Measurements from ENCODE around the gene ILK. TPM values are rescaled to one million over a fixed set of nuclear protein-coding genes. Genes with fewer than 3 reads are reported as not detected.

The ILK gene
- total and polyA plus RNA-seq, 10 donors = 71.4 to 194 (median 126) TPM

DNA sequence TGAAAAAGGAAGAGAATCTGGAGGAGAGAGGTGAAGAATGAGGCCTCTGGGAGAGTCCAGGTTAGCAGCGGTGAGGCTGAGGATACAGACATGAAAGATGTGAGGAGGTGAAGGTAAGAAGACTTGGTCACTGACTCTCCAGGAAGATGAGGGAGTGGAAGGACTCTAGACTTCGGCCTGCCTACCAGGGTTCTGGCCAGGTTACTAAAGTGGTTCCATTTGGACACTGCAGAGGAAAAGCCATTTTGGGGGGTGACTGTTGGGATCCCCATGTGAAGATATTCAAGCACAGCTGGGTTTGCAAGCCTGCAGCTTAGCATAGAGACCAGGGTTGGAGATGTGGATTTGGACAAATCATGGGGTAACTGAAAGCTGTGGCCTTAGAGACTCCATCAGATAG, 44.3 kb downstream of the ILK start:
- H3K27ac ChIP-seq = peak overlapping the region; percentile 22 to 89 (median 76)
- intact Hi-C loops (cut with DNase I; ENCODE audit: low total_unique reads) = no loop called here
- H3K4me1 ChIP-seq = peaks cover 40 to 91% (median 53%) of the 10 kb centered on the region in 6 donors
- TF ChIP-seq POLR2AphosphoS5 (IDR thresholded peaks at IDR 0.05) = no peak
- no peak for TF ChIP-seq POLR2A (IDR thresholded peaks at IDR 0.05)
- TF ChIP-seq, protein P1, sequence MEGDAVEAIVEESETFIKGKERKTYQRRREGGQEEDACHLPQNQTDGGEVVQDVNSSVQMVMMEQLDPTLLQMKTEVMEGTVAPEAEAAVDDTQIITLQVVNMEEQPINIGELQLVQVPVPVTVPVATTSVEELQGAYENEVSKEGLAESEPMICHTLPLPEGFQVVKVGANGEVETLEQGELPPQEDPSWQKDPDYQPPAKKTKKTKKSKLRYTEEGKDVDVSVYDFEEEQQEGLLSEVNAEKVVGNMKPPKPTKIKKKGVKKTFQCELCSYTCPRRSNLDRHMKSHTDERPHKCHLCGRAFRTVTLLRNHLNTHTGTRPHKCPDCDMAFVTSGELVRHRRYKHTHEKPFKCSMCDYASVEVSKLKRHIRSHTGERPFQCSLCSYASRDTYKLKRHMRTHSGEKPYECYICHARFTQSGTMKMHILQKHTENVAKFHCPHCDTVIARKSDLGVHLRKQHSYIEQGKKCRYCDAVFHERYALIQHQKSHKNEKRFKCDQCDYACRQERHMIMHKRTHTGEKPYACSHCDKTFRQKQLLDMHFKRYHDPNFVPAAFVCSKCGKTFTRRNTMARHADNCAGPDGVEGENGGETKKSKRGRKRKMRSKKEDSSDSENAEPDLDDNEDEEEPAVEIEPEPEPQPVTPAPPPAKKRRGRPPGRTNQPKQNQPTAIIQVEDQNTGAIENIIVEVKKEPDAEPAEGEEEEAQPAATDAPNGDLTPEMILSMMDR (IDR thresholded peaks at IDR 0.05 in 8 of 11, conservative IDR thresholded peaks at IDR 0.05 in 3 of 11) = no peak
- H3K27me3 ChIP-seq (replicated peaks in 1 of 7) = no peaks in the 10 kb centered on the region
- H3K36me3 ChIP-seq = no peaks in the 10 kb centered on the region
- no peak for DNase-seq
- 90 to 99% (median 93%) methylated on average over 2 of the region's 2 CpGs for WGBS, 5 donors
- H3K9me3 ChIP-seq = no peaks in the 10 kb centered on the region
- H3K4me3 ChIP-seq = no peak overlapping the region

DNA sequence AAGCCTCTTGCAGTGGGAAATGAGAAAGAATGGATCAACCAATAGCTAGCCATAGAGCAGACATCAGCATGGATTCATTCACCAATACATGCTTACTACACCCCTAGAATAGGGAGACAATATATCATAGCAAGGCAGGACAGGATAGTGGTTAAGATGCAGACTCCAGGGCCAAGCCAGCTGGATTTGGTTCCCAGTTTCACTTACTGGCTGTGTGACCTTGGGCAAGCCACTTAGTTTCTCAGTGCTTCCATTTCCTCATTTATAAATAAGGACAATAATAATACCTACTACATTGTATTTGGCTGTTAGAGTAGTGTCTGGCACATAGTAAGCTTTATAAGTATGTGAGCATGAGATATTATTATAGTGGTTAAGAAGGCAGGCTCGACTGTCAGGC, 44.9 kb downstream of the ILK start:
- intact Hi-C loops (cut with DNase I; ENCODE audit: low total_unique reads) = no loop called here
- DNase-seq = no peak
- no peaks in the 10 kb centered on the region for H3K36me3 ChIP-seq
- 47 to 79% (median 56%) methylated on average over 1 of the region's 1 CpG for WGBS, 5 donors
- peak overlapping the region; percentile 22 to 89 (median 76) for H3K27ac ChIP-seq
- no peaks in the 10 kb centered on the region for H3K9me3 ChIP-seq
- TF ChIP-seq POLR2AphosphoS5 (IDR thresholded peaks at IDR 0.05) (no peak), POLR2A (IDR thresholded peaks at IDR 0.05) (no peak)
- TF ChIP-seq, protein P1 (IDR thresholded peaks at IDR 0.05 in 8 of 11, conservative IDR thresholded peaks at IDR 0.05 in 3 of 11) = no peak
- H3K27me3 ChIP-seq (replicated peaks in 1 of 7) = no peaks in the 10 kb centered on the region
- peaks cover 40 to 92% (median 57%) of the 10 kb centered on the region in 6 donors for H3K4me1 ChIP-seq
- no peak overlapping the region for H3K4me3 ChIP-seq

DNA sequence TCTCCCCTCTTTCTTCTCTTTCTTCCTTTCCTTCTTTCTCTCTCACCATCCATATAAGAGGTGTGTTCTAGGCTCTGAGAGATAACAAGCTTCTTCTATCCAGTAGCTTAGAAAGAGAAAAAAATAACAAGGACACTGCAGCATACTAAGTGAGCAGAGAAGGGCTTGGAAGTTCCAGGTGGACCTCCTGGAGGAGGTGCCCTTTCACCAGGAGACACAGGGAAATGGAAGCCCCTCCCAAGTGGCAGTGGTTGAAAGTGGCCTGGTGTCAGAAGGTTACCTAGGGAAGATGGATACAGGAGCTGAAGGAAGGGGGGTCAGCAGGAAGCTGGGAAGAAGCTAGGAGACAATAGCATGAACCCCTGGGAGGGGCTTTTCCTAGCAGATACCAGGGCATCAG, 46.5 kb downstream of the ILK start:
- Histone ChIP-seq H3K4me1 (peaks cover 42 to 98% (median 67%) of the 10 kb centered on the region in 6 donors), H3K4me3 (no peak overlapping the region), H3K36me3 (no peaks in the 10 kb centered on the region), H3K27ac (no peak overlapping the region), H3K9me3 (no peaks in the 10 kb centered on the region), H3K27me3 (replicated peaks in 1 of 7) (peaks cover 0 to 9% (median 0%) of the 10 kb centered on the region in 7 donors)
- no peak for TF ChIP-seq POLR2A (IDR thresholded peaks at IDR 0.05)
- TF ChIP-seq, protein P1 (IDR thresholded peaks at IDR 0.05 in 8 of 11, conservative IDR thresholded peaks at IDR 0.05 in 3 of 11) = no peak
- no peak for TF ChIP-seq POLR2AphosphoS5 (IDR thresholded peaks at IDR 0.05)
- intact Hi-C loops (cut with DNase I; ENCODE audit: low total_unique reads) = no loop called here
- no peak for DNase-seq

DNA sequence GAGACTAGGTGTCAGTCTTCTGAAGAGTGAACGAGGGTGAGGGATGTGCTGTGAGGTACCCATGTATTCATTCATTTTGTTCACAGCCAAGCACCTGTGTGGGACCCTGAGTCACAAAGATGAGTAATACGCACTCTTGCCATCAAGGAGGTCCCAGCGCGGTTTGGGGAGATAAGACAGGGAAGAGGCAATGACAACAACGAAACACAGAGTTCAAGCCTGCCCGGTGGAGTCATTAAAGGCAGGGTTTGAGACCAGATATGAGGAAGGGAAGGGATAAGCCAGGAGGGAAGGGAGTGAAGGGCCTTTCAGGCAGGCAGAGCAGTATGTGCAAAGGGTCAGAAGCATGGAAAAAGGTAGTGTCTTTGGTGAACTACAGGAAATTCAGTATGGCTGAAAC, 47.4 kb downstream of the ILK start:
- 71 to 86% (median 81%) methylated on average over 6 of the region's 6 CpGs for WGBS, 5 donors
- Histone ChIP-seq H3K4me1 (peaks cover 33 to 93% (median 61%) of the 10 kb centered on the region in 6 donors), H3K4me3 (no peak overlapping the region), H3K27ac (no peak overlapping the region), H3K9me3 (no peaks in the 10 kb centered on the region), H3K36me3 (no peaks in the 10 kb centered on the region), H3K27me3 (replicated peaks in 1 of 7) (peaks cover 0 to 13% (median 0%) of the 10 kb centered on the region in 7 donors)
- DNase-seq = no peak
- no peak for TF ChIP-seq POLR2A (IDR thresholded peaks at IDR 0.05)
- TF ChIP-seq, protein P1 (IDR thresholded peaks at IDR 0.05 in 8 of 11, conservative IDR thresholded peaks at IDR 0.05 in 3 of 11) = no peak
- TF ChIP-seq POLR2AphosphoS5 (IDR thresholded peaks at IDR 0.05) = no peak
- intact Hi-C loops (cut with DNase I; ENCODE audit: low total_unique reads) = no loop called here
